Epithelial cell of proximal tubule (primary cell): ENCODE results near the gene FNDC3B. TPM values are rescaled to one million over a fixed set of nuclear protein-coding genes. Genes with fewer than 3 reads are reported as not detected.

ENCODE experiments used
- DNase-seq: peaks from one replicate; pipeline ENCODE4 v3.0.0-alpha.2; 2011; ENCODE audit warnings: low read depth
- H3K4me3 ChIP-seq: 2 replicates; pipeline ENCODE4 v1.5.1; 2011; ENCODE audit warnings: low read depth, mild to moderate bottlenecking, low read length
- CTCF ChIP-seq: conservative IDR thresholded peaks from 2 replicates; pipeline ENCODE4 v1.5.1; 2012; ENCODE audit warnings: low read depth, mild to moderate bottlenecking, low read length
- total RNA-seq: library from RNA; depleted of rRNA; stranded (reverse); fragments of >200 nt; gene quantifications from 2 replicates; pipeline ENCODE4 v1.2.3, GENCODE V29; 2015

Gene FNDC3B
- total RNA-seq, 1 donor from 2014 or later = 37.3 TPM

- DNase-seq = no peak
- no peak for TF ChIP-seq CTCF
- no peak overlapping the region for H3K4me3 ChIP-seq
Observed at GRCh38 chr3:172410702-172411477, 371.5 kb downstream of the FNDC3B start.

GRCh38 chr3:172411478-172411947 is 372.1 kb downstream of the FNDC3B start:
- TF ChIP-seq CTCF = no peak
- DNase-seq = no peak
- no peak overlapping the region for H3K4me3 ChIP-seq

- no peak for TF ChIP-seq CTCF
- no peak for DNase-seq
Observed at GRCh38 chr3:172415323-172415722, 375.9 kb downstream of the FNDC3B start.

GRCh38 chr3:172437713-172438112 is 398.3 kb downstream of the FNDC3B start:
- no peak for DNase-seq
- no peak for TF ChIP-seq CTCF
- no peak overlapping the region for H3K4me3 ChIP-seq

More at GRCh38 chr3:172415323-172415722, 375.9 kb downstream of the FNDC3B start:
- H3K4me3 ChIP-seq = no peak overlapping the region

- no peak overlapping the region for H3K4me3 ChIP-seq
- TF ChIP-seq CTCF = no peak
- no peak for DNase-seq
Observed at GRCh38 chr3:172438186-172438585, 398.8 kb downstream of the FNDC3B start.

- no peak for DNase-seq
- H3K4me3 ChIP-seq = no peak overlapping the region
- no peak for TF ChIP-seq CTCF
Observed at GRCh38 chr3:172441581-172441980, 402.2 kb downstream of the FNDC3B start.

GRCh38 chr3:172442606-172443005 is 403.2 kb downstream of the FNDC3B start:
- TF ChIP-seq CTCF = no peak
- no peak for DNase-seq
- no peak overlapping the region for H3K4me3 ChIP-seq
